NB4 (cell line): Measurements from ENCODE around the gene GPX8.

Source experiments
- DNase-seq: peaks from one replicate; pipeline ENCODE4 v3.0.0; 2010; ENCODE audit warnings: low read depth
- H3K4me3 ChIP-seq: one replicate; pipeline ENCODE4 v1.5.1; 2011; ENCODE audit warnings: mild to moderate bottlenecking, low read depth, low read length, moderate library complexity
- CTCF ChIP-seq: IDR thresholded peaks from one replicate; pipeline ENCODE4 v1.5.1; 2012; ENCODE audit warnings: low read depth, low read length
- MAX ChIP-seq: IDR thresholded peaks from 2 replicates; pipeline ENCODE4 v1.6.1; 2011; ENCODE audit warnings: low read depth, low read length
- MYC ChIP-seq: IDR thresholded peaks from 2 replicates; pipeline ENCODE4 v1.6.1; 2011; ENCODE audit warnings: low read depth, low read length
- POLR2A ChIP-seq: IDR thresholded peaks from 2 replicates; pipeline ENCODE4 v1.6.1; 2011; ENCODE audit warnings: mild to moderate bottlenecking; ENCODE audit not compliant: insufficient read length; ENCODE audit errors: extremely low read depth

The GPX8 gene

GRCh38 chr5:55171471-55171870 lies 11.5 kb downstream of the GPX8 start:
- no peak for TF ChIP-seq POLR2A
- no peak for TF ChIP-seq MYC
- no peak for TF ChIP-seq MAX
- no peak for TF ChIP-seq CTCF
- no peak overlapping the region for H3K4me3 ChIP-seq
- no peak for DNase-seq

GRCh38 chr5:55172051-55172899 lies 12.3 kb downstream of the GPX8 start:
- H3K4me3 ChIP-seq = peak overlapping the region; percentile 60
- DNase-seq = peak; percentile 86
- TF ChIP-seq MYC (no peak), CTCF (peak; percentile 63), POLR2A (no peak), MAX (peak; percentile 35; the same call in 1 of the 2 replicates)

DNA sequence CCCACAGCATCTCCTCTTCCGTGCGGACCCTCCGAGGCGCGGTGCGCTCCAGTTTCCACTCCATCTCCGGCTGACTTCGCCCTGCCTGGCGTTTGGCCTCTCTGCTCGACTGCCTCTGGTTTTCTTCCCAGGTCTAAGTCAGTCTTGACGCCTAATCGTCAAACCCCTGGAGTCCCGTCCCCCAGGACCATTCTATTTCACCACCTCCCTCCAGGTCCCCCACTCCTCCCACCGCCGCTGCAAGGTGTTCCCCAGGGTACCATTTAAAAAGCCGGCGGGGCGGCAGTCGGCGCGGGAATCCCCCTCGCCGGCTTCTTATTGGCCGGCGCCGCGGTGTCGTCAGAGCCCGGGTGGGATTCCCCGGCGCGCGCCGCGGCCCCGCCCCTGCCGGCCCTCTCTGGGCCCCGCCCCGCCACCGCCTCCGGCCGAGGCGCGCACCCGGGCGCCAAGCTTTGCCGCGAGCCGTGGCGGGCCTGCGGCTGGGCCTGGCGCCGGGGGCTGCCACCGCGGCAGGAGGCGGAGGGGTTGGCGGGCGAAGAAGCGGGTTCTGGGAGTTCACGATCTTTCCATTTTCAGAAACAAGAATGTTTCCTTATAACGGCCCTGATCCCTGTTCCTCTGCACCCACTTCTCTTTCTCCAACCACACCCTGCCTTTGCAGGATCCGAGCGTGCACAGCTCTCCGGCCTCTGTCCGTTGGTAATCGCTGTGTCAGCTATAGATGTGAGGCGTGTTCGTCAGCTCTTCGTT lies 13.1 kb downstream of the GPX8 start, which contains the start of gene CDC20B:
Gene CDC20B, minus strand, starts transcription at position 241 of the 750 bp plus-strand sequence. Its CDS starts 177 bp downstream, at position 64.
- TF ChIP-seq POLR2A (peak; percentile 59), MYC (no peak), MAX (peak; percentile 42; the same call in 1 of the 2 replicates), CTCF (no peak)
- DNase-seq = peak; percentile 82
- peak within 1 kb of the TSS; percentile 60 for H3K4me3 ChIP-seq

GRCh38 chr5:55173687-55174230 lies 13.8 kb downstream of the GPX8 start:
- no peak for DNase-seq
- H3K4me3 ChIP-seq = peak overlapping the region; percentile 51
- TF ChIP-seq CTCF (no peak), MAX (no peak), MYC (no peak), POLR2A (no peak)

GRCh38 chr5:55175781-55176175 lies 15.8 kb downstream of the GPX8 start:
- peak overlapping the region; percentile 44 for H3K4me3 ChIP-seq
- no peak for DNase-seq
- no peak for TF ChIP-seq POLR2A
- no peak for TF ChIP-seq MYC
- no peak for TF ChIP-seq MAX
- TF ChIP-seq CTCF = no peak
